GM23248 (cell line): ENCODE results near the gene FYB1. TPM values are rescaled to one million over a fixed set of nuclear protein-coding genes. Genes with fewer than 3 reads are reported as not detected.

Experiments used
- DNase-seq: peaks from one replicate; pipeline ENCODE4 v3.0.0-alpha.2; 2015
- H2AFZ ChIP-seq: fragments of 200-600 bp; sonication (generic); 2 replicates; pipeline ENCODE4 v1.6.1; 2016; ENCODE audit warnings: antibody characterized with exemption
- H3F3A ChIP-seq: fragments of 200-600 bp; sonication (generic); 2 replicates; pipeline ENCODE4 v1.6.1; 2016; ENCODE audit warnings: mild to moderate bottlenecking, antibody characterized with exemption, mixed run types; ENCODE audit not compliant: insufficient read depth
- H3K27ac ChIP-seq: fragments of 200-600 bp; sonication (generic); 2 replicates; pipeline ENCODE4 v1.5.1; 2016; ENCODE audit warnings: mild to moderate bottlenecking
- H3K27me3 ChIP-seq: fragments of 200-600 bp; sonication (generic); replicated peaks from 2 replicates; pipeline ENCODE4 v1.6.1; 2016; ENCODE audit warnings: mild to moderate bottlenecking; ENCODE audit not compliant: insufficient read depth
- H3K36me3 ChIP-seq: fragments of 200-600 bp; sonication (generic); 2 replicates; pipeline ENCODE4 v1.6.1; 2016; ENCODE audit warnings: low read depth, mild to moderate bottlenecking
- H3K4me1 ChIP-seq: fragments of 200-600 bp; sonication (generic); 2 replicates; pipeline ENCODE4 v1.6.1; 2016; ENCODE audit warnings: mild to moderate bottlenecking; ENCODE audit not compliant: insufficient read depth
- H3K4me2 ChIP-seq: fragments of 200-600 bp; sonication (generic); one replicate; pipeline ENCODE4 v1.6.1; 2016; ENCODE audit warnings: mild to moderate bottlenecking; ENCODE audit not compliant: unreplicated experiment
- H3K4me3 ChIP-seq: fragments of 200-600 bp; sonication (generic); 2 replicates; pipeline ENCODE4 v1.5.1; 2016; ENCODE audit warnings: mild to moderate bottlenecking
- H3K79me2 ChIP-seq: fragments of 200-600 bp; sonication (generic); 2 replicates; pipeline ENCODE4 v1.6.1; 2016; ENCODE audit warnings: mild to moderate bottlenecking; ENCODE audit not compliant: insufficient read depth
- H3K9ac ChIP-seq: fragments of 200-600 bp; sonication (generic); 2 replicates; pipeline ENCODE4 v1.6.1; 2016; ENCODE audit warnings: mild to moderate bottlenecking
- H3K9me2 ChIP-seq: fragments of 200-600 bp; sonication (generic); 2 replicates; pipeline ENCODE4 v1.6.1; 2016; ENCODE audit warnings: mixed run types, mild to moderate bottlenecking, moderate library complexity; ENCODE audit not compliant: insufficient read depth
- H3K9me3 ChIP-seq: fragments of 200-600 bp; sonication (generic); one replicate; pipeline ENCODE4 v1.6.1; 2017; ENCODE audit warnings: low read depth
- H4K20me1 ChIP-seq: fragments of 200-600 bp; sonication (generic); 2 replicates; pipeline ENCODE4 v1.6.0; 2016; ENCODE audit not compliant: insufficient read depth
- EZH2 ChIP-seq: fragments of 200-600 bp; sonication (generic); IDR thresholded peaks from 2 replicates; pipeline ENCODE4 v1.6.1; 2018; ENCODE audit warnings: antibody characterized with exemption, mild to moderate bottlenecking; ENCODE audit not compliant: insufficient read depth, poor library complexity, severe bottlenecking
- EZH2phosphoT487 ChIP-seq: fragments of 200-600 bp; sonication (generic); IDR thresholded peaks from 2 replicates; pipeline ENCODE4 v1.6.1; 2018; ENCODE audit warnings: antibody characterized with exemption, moderate library complexity, mild to moderate bottlenecking, low read depth; ENCODE audit not compliant: insufficient read depth
- WGBS, 2 experiments: methylation state at CpG; one replicate each; pipeline ENCODE4 v1.1.6; 2015 to 2017; ENCODE audit warnings: low lambda C conversion rate in 2 of 2, low coverage in 1 of 2; ENCODE audit errors: missing lambda C conversion rate in 2 of 2; 5-methylcytosine and 5-hydroxymethylcytosine counted together
- in situ Hi-C: fragments of 300-500 bp; cut with MboI; formaldehyde crosslinking; loops from 2 replicates; pipeline ENCODE4 v1.15.0; 2020
- polyA plus RNA-seq: library from polyadenylated mRNA; unstranded; fragments of >200 nt; fragmentation: Nextera tagmentation; extraction: Ambion mirVana; gene quantifications from 2 replicates; pipeline ENCODE4 v1.2.1, GENCODE V29; 2016
- total RNA-seq: library from RNA; depleted of rRNA; stranded (reverse); fragments of >200 nt; shearing (Covaris generic); gene quantifications from 2 replicates; pipeline ENCODE4 v1.2.3, GENCODE V29; 2014

FYB1 gene
- total and polyA plus RNA-seq, 2 experiments from 2014 or later, result 0.11 TPM; not detected in 1

DNA sequence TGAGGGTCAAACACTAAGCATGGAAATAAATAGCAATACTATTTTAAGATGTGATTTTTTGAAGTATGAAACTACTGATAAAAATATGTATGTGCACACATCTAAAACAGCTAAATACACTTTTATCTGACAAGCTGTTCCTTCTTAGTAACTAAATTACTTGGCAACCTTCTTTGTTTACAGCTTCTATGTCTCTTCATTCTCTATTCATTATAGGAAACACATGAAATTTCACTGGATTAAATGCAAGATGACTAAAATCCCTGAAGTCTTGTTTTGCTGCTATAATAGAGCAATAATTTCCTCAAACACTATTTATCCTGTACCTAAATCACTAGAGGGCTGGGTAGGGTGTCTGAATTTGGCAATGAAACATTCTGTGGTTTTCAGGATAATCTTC, 156.8 kb downstream of the FYB1 start:
- H3K27ac ChIP-seq, result peak overlapping the region; percentile 40
- TF ChIP-seq EZH2phosphoT487 (no peak), EZH2 (no peak)
- no peaks in the 10 kb centered on the region for H3K36me3 ChIP-seq
- H3K4me3 ChIP-seq, result no peak overlapping the region
- H3K4me2 ChIP-seq, result no peak overlapping the region
- H3K9ac ChIP-seq, result no peak overlapping the region
- peaks cover 36% of the 10 kb centered on the region for H3K4me1 ChIP-seq
- H3K9me2 ChIP-seq, result no peaks in the 10 kb centered on the region
- H3K9me3 ChIP-seq, result no peaks in the 10 kb centered on the region
- H3F3A ChIP-seq, result peaks cover 6% of the 10 kb centered on the region; the same call in 1 of the 2 replicates
- DNase-seq, result no peak
- in situ Hi-C loops, result no loop called here
- H4K20me1 ChIP-seq, result no peaks in the 10 kb centered on the region
- no peak overlapping the region for H2AFZ ChIP-seq
- peaks cover 100% of the 10 kb centered on the region for H3K79me2 ChIP-seq
- no peaks in the 10 kb centered on the region for H3K27me3 ChIP-seq

DNA sequence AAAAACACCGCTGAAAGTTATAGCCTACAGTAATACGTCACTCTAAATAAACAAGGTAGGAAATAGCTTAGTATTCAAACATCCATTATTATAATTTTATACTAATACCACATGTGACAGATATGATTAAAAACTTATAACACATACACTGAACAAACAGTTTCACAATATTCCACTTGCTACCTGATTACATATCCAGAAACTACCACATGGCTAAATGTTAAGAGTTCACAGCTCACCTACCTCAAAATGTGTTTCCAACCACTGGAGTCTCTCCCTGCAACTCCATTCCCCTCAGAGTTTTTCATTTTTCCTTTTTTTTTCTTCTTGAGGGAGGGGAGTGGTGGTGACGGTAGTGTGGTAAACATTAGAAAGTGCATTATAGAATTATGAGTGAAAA, 157.3 kb downstream of the FYB1 start:
- Histone ChIP-seq H3K27me3 (no peaks in the 10 kb centered on the region), H3F3A (peaks cover 6% of the 10 kb centered on the region; the same call in 1 of the 2 replicates), H3K4me2 (no peak overlapping the region), H3K4me3 (no peak overlapping the region), H3K36me3 (no peaks in the 10 kb centered on the region), H3K9ac (no peak overlapping the region), H3K9me3 (no peaks in the 10 kb centered on the region), H3K4me1 (peaks cover 39% of the 10 kb centered on the region), H2AFZ (no peak overlapping the region), H3K9me2 (no peaks in the 10 kb centered on the region), H3K79me2 (peaks cover 100% of the 10 kb centered on the region), H3K27ac (no peak overlapping the region), H4K20me1 (no peaks in the 10 kb centered on the region)
- DNase-seq, result no peak
- in situ Hi-C loops, result no loop called here
- 82 to 88% methylated on average over 3 of the region's 3 CpGs for WGBS, 2 experiments
- no peak for TF ChIP-seq EZH2phosphoT487
- no peak for TF ChIP-seq EZH2

DNA sequence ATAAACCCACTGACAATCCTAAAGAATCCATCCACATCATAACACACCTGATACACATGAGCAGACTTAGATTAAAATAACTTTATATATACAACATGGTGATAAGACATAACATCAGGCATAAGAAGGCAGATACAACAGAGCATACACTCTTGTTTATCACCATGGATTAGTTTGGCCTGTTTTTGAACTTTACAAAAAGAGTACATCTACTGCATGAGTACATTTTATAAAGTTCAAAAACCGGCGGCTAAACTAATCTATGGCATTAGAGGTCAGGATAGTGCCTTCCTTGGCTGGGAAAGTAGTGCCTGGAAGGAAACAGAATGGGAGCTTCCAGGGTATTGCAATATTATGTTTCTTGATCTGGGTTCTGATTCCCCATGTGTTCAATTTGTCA, 160.3 kb downstream of the FYB1 start:
- Histone ChIP-seq H3K27me3 (no peaks in the 10 kb centered on the region), H3K9me3 (no peaks in the 10 kb centered on the region), H3K27ac (no peak overlapping the region), H3K4me2 (no peak overlapping the region), H3K4me1 (peaks cover 37% of the 10 kb centered on the region), H3K9ac (no peak overlapping the region), H3K9me2 (no peaks in the 10 kb centered on the region), H2AFZ (no peak overlapping the region), H3K4me3 (no peak overlapping the region), H3F3A (peaks cover 6% of the 10 kb centered on the region; the same call in 1 of the 2 replicates), H4K20me1 (no peaks in the 10 kb centered on the region), H3K36me3 (no peaks in the 10 kb centered on the region), H3K79me2 (peaks cover 100% of the 10 kb centered on the region)
- DNase-seq, result no peak
- no peak for TF ChIP-seq EZH2phosphoT487
- TF ChIP-seq EZH2, result no peak
- in situ Hi-C loops, result no loop called here
- WGBS, 2 experiments, result 28 to 30% methylated on average over 2 of the region's 2 CpGs

DNA sequence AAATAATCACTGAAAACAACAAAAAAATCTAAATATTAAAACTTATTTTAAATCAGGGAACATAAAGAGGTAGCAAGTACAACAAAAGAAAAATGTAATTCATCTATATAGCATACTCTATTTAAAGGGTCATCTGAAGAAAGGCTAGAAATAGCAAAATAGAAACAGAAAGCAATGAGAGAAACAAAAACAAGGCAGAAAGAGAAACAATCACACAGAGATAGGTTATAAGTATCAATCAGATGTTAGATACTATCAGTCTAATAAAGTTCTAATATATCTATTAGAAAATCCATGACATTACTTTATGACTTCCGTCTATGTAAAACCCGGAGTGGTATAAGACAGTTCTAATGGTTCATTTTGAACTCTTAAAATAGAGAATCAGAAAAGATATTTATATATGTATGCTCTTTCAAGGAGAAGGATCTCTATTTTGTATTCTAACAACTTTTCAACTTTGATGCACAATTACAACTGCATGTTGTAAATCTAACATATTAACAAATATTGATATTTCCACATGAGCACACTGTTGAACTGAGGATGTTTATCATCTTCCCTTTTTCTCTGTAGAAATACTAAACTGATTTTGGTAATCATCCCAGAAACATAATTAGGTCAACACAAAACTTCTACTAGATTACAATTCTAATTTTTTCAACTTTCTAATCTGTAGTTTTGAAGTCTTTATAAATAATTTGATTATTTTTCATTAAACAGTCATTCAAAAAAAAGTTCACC, 161.0 kb downstream of the FYB1 start:
- Histone ChIP-seq H4K20me1 (no peaks in the 10 kb centered on the region), H3K4me2 (peak overlapping the region; percentile 94), H3F3A (peaks cover 6% of the 10 kb centered on the region; the same call in 1 of the 2 replicates), H3K27ac (no peak overlapping the region), H3K4me1 (peaks cover 30% of the 10 kb centered on the region), H3K9ac (peak overlapping the region; percentile 65), H3K4me3 (peak overlapping the region; percentile 75), H3K9me3 (no peaks in the 10 kb centered on the region), H3K36me3 (no peaks in the 10 kb centered on the region), H3K27me3 (no peaks in the 10 kb centered on the region), H3K9me2 (no peaks in the 10 kb centered on the region), H2AFZ (peak overlapping the region; percentile 4; the same call in 1 of the 2 replicates), H3K79me2 (peaks cover 98% of the 10 kb centered on the region)
- TF ChIP-seq EZH2phosphoT487 (no peak), EZH2 (no peak)
- WGBS, 2 experiments, result 36 to 44% methylated on average over 2 of the region's 2 CpGs
- DNase-seq, result no peak
- in situ Hi-C loops, result no loop called here
